Measurements from ENCODE around the gene ZXDC.

The ZXDC gene

GRCh38 chr3:126469479-126469878, 6.2 kb downstream of the ZXDC start:
- no peak for DNase-seq

- no peak for DNase-seq
These were observed 7.4 kb downstream of the ZXDC start for GRCh38 chr3:126468028-126468891.

- DNase-seq = no peak
These were observed 8.1 kb downstream of the ZXDC start for GRCh38 chr3:126467611-126467955.

- no peak for DNase-seq
These were observed 8.6 kb downstream of the ZXDC start for GRCh38 chr3:126466886-126467610.

- no peak for DNase-seq
These were observed 9.7 kb downstream of the ZXDC start for GRCh38 chr3:126465928-126466544.

GRCh38 chr3:126464997-126465396, 10.7 kb downstream of the ZXDC start:
- DNase-seq = no peak

- DNase-seq = no peak
These were observed 11.2 kb downstream of the ZXDC start for GRCh38 chr3:126464494-126464893.

GRCh38 chr3:126464093-126464492, 11.6 kb downstream of the ZXDC start:
- no peak for DNase-seq

GRCh38 chr3:126463521-126463920, 12.2 kb downstream of the ZXDC start:
- no peak for DNase-seq

- no peak for DNase-seq
These were observed 14.1 kb downstream of the ZXDC start for GRCh38 chr3:126461450-126462070.

- no peak for DNase-seq
These were observed 15.3 kb downstream of the ZXDC start for GRCh38 chr3:126460381-126460780.

GRCh38 chr3:126459763-126460127, 15.9 kb downstream of the ZXDC start:
- DNase-seq = no peak

GRCh38 chr3:126459111-126459762, 16.5 kb downstream of the ZXDC start:
- DNase-seq = no peak

- DNase-seq = no peak
These were observed 18.8 kb downstream of the ZXDC start for GRCh38 chr3:126456766-126457388.

GRCh38 chr3:126456211-126456610, 19.5 kb downstream of the ZXDC start:
- no peak for DNase-seq

- DNase-seq = no peak
These were observed 21.1 kb downstream of the ZXDC start for GRCh38 chr3:126454437-126455198.

GRCh38 chr3:126454025-126454424, 21.7 kb downstream of the ZXDC start:
- DNase-seq = no peak

GRCh38 chr3:126452213-126452612, 23.5 kb downstream of the ZXDC start:
- DNase-seq = no peak

GRCh38 chr3:126451511-126451910, 24.2 kb downstream of the ZXDC start:
- DNase-seq = no peak

GRCh38 chr3:126450744-126451143, 24.9 kb downstream of the ZXDC start:
- DNase-seq = no peak

GRCh38 chr3:126450219-126450618, 25.5 kb downstream of the ZXDC start:
- DNase-seq = no peak

GRCh38 chr3:126449621-126450051, 26.1 kb downstream of the ZXDC start:
- no peak for DNase-seq

Measured in SHP77 treated with DMSO at 0.1 percent for 48 hours (cell line).